Sigmoid colon (tissue), 3 donors: ENCODE results near the gene RB1.

ENCODE experiments used
- CTCF ChIP-seq, 4 experiments: fragments of 450-650 bp in 3 of 4; fragments of 200-600 bp in 1 of 4; IDR thresholded peaks; one replicate each; pipeline ENCODE4 v1.5.1; 2016 to 2019; ENCODE audit warnings: antibody characterized with exemption in 4 of 4, mild to moderate bottlenecking in 3 of 4, moderate library complexity in 2 of 4
- POLR2A ChIP-seq, 2 donors: fragments of 450-650 bp; IDR thresholded peaks; one replicate each; pipeline ENCODE4 v1.6.1; 2016; ENCODE audit warnings: antibody characterized with exemption in 2 of 2, mild to moderate bottlenecking in 2 of 2, moderate library complexity in 2 of 2

- no peak for TF ChIP-seq CTCF (IDR thresholded peaks at IDR 0.05)
- TF ChIP-seq POLR2A (IDR thresholded peaks at IDR 0.05) = no peak
These were observed 48.5 kb upstream of the RB1 start for GRCh38 chr13:48255090-48255489.
